ENCODE data around the gene MINK1. TPM values are rescaled to one million over a fixed set of nuclear protein-coding genes. Genes with fewer than 3 reads are reported as not detected.
"Not testable (repeated sequence)": the region's sequence is repeated elsewhere in the genome, so short reads cannot be mapped to it uniquely, and the experiment has no call there.

MINK1 gene
- total and polyA plus RNA-seq, 8 donors = 39.6 to 79.3 (median 46.3) TPM

GRCh38 chr17:4859816-4860625, 26.9 kb downstream of the MINK1 start:
- H3K27ac ChIP-seq = no peak overlapping the region
- intact Hi-C loops (cut with DNase I) = no loop called here
- ATAC-seq (no peak), FAIRE-seq (no peak), DNase-seq (no peak)
- no peaks in the 10 kb centered on the region for H3K9me3 ChIP-seq
- peaks cover 0 to 16% (median 4%) of the 10 kb centered on the region in 3 donors for H3K4me1 ChIP-seq
- 90% methylated on average over 30 to 32 of the region's 32 CpGs for WGBS, 2 donors
- no peaks in the 10 kb centered on the region for H3K27me3 ChIP-seq
- no peak overlapping the region for H3K4me3 ChIP-seq
- TF ChIP-seq, protein P1, sequence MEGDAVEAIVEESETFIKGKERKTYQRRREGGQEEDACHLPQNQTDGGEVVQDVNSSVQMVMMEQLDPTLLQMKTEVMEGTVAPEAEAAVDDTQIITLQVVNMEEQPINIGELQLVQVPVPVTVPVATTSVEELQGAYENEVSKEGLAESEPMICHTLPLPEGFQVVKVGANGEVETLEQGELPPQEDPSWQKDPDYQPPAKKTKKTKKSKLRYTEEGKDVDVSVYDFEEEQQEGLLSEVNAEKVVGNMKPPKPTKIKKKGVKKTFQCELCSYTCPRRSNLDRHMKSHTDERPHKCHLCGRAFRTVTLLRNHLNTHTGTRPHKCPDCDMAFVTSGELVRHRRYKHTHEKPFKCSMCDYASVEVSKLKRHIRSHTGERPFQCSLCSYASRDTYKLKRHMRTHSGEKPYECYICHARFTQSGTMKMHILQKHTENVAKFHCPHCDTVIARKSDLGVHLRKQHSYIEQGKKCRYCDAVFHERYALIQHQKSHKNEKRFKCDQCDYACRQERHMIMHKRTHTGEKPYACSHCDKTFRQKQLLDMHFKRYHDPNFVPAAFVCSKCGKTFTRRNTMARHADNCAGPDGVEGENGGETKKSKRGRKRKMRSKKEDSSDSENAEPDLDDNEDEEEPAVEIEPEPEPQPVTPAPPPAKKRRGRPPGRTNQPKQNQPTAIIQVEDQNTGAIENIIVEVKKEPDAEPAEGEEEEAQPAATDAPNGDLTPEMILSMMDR (IDR thresholded peaks at IDR 0.05) = no peak
- no peaks in the 10 kb centered on the region for H3K36me3 ChIP-seq

DNA sequence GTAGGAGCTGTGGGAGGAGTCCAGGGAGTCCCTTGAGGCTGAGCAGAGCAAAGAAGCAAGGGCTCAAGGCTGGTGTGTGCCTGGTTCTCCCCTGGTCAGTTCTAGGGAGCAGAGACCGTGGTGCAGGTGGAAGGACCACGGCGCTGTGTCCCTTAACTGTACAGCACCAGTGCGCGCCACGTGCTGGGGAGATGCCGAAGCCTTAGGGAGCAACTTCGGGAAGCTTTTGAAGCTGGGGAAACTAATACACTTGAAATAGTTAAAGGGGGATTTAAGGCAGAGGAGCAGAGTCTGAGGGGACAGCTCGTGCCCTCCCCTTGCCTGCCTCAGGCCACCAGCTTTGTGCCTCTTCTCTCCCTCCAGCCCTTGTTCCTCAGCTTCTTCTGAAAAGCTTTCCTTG, 27.5 kb downstream of the MINK1 start:
- Histone ChIP-seq H3K9me3 (no peaks in the 10 kb centered on the region), H3K36me3 (no peaks in the 10 kb centered on the region), H3K27me3 (no peaks in the 10 kb centered on the region), H3K4me1 (peaks cover 0 to 16% (median 4%) of the 10 kb centered on the region in 3 donors), H3K4me3 (no peak overlapping the region), H3K27ac (no peak overlapping the region)
- 91 to 93% methylated on average over 9 of the region's 9 CpGs for WGBS, 2 donors
- no peak for ATAC-seq
- intact Hi-C loops (cut with DNase I) = no loop called here
- no peak for FAIRE-seq
- DNase-seq = no peak
- TF ChIP-seq, protein P1 (IDR thresholded peaks at IDR 0.05) = no peak

- no peak for FAIRE-seq
- no peak for DNase-seq
- Histone ChIP-seq H3K27me3 (no peaks in the 10 kb centered on the region), H3K4me1 (peaks cover 0 to 16% (median 4%) of the 10 kb centered on the region in 3 donors), H3K9me3 (no peaks in the 10 kb centered on the region), H3K4me3 (no peak overlapping the region), H3K27ac (no peak overlapping the region), H3K36me3 (no peaks in the 10 kb centered on the region)
- 93 to 94% methylated on average over 16 of the region's 16 CpGs for WGBS, 2 donors
- ATAC-seq = no peak
- TF ChIP-seq, protein P1 (IDR thresholded peaks at IDR 0.05) = no peak
- intact Hi-C loops (cut with DNase I) = no loop called here
Measured at GRCh38 chr17:4861052-4861451, 27.9 kb downstream of the MINK1 start.

GRCh38 chr17:4862720-4863119, 29.6 kb downstream of the MINK1 start:
- Histone ChIP-seq H3K4me3 (no peak overlapping the region), H3K36me3 (no peaks in the 10 kb centered on the region), H3K9me3 (no peaks in the 10 kb centered on the region), H3K4me1 (peaks cover 0 to 14% (median 4%) of the 10 kb centered on the region in 3 donors), H3K27me3 (no peaks in the 10 kb centered on the region), H3K27ac (no peak overlapping the region)
- TF ChIP-seq, protein P1 (IDR thresholded peaks at IDR 0.05) = no peak
- FAIRE-seq = no peak
- intact Hi-C loops (cut with DNase I) = no loop called here
- 94 to 95% methylated on average over 4 of the region's 4 CpGs for WGBS, 2 donors
- DNase-seq = no peak
- no peak for ATAC-seq

- DNase-seq (no peak), ATAC-seq (no peak), FAIRE-seq (no peak)
- H3K27me3 ChIP-seq = no peaks in the 10 kb centered on the region
- H3K9me3 ChIP-seq = no peaks in the 10 kb centered on the region
- H3K4me3 ChIP-seq = no peak overlapping the region
- no peak overlapping the region for H3K27ac ChIP-seq
- intact Hi-C loops (cut with DNase I) = no loop called here
- H3K36me3 ChIP-seq = no peaks in the 10 kb centered on the region
- TF ChIP-seq, protein P1 (IDR thresholded peaks at IDR 0.05) = no peak
- 82 to 91% methylated on average over 1 of the region's 1 CpG for WGBS, 2 donors
- H3K4me1 ChIP-seq = peaks cover 0 to 11% (median 4%) of the 10 kb centered on the region in 3 donors
Measured at GRCh38 chr17:4863321-4863720, 30.2 kb downstream of the MINK1 start.

DNA sequence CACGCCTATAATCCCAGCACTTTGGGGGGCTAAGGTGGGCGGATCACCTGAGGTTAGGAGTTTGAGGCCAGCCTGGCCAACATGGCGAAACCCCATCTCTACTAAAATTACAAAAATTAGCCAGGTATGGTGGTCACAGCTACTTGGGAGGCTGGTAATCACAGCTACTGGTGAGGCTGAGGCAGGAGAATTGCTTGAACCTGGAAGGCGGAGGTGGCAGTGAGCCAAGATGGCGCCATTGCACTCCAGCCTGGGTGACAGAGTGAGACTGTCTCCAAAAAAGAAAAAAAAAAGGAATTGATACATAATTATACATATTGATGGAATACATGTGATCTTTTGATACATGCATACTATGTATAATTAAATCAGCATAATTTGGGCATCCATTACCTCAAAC, 34.4 kb downstream of the MINK1 start:
- H3K4me1 ChIP-seq; FAIRE-seq; H3K27ac ChIP-seq; H3K9me3 ChIP-seq; intact Hi-C loops (cut with DNase I); ATAC-seq; H3K36me3 ChIP-seq; H3K27me3 ChIP-seq; H3K4me3 ChIP-seq; DNase-seq: not testable (repeated sequence)
- 82 to 94% methylated on average over 5 of the region's 5 CpGs for WGBS, 2 donors

GRCh38 chr17:4869058-4869998, 36.2 kb downstream of the MINK1 start:
- H3K36me3 ChIP-seq; H3K4me1 ChIP-seq; H3K9me3 ChIP-seq; H3K27ac ChIP-seq; H3K27me3 ChIP-seq; DNase-seq; H3K4me3 ChIP-seq; intact Hi-C loops (cut with DNase I); FAIRE-seq: not testable (repeated sequence)
- WGBS, 2 donors = 96 to 97% methylated on average over 22 of the region's 22 CpGs
- ATAC-seq = peak in 1 of 4 donors; percentile 25

Data from pancreas (tissue), 10 donors.